Activated CD4-positive, alpha-beta T cell treated with anti-CD3 and anti-CD28 coated beads, Interleukin-2, amount 50 U/mL, for 24 hours (primary cell): Measurements from ENCODE around the gene HS2ST1.
A peak's percentile ranks its signal among the peaks of the same experiment; 100 is the strongest.
"Not testable (repeated sequence)": the region's sequence is repeated elsewhere in the genome, so short reads cannot be mapped to it uniquely, and the experiment has no call there.

Experiments used
- DNase-seq, 2 donors: peaks; one replicate each; pipeline ENCODE4 v3.0.0-alpha.2; 2020; ENCODE audit warnings: low read depth in 1 of 2, low spot score in 1 of 2

The HS2ST1 gene

DNA sequence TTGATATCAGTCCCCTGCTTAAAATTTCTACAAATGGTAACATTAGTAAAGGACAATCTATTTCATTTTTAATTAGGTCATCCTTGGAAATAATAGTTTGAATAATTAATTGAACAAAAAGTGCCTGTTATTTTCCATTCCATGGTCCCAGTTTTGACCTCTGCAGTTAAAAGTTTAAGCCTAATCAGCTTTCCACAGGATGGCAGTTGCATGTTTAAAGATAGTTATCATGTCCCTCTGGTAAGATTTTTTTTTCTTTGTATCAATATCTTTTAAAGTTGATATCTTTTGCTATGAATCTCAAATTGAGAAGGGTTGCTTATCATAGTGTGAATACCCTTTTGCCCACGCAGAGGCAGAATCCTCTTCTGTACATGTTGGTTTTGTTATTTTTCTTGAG is 90.4 kb downstream of the HS2ST1 start:
- no peak for DNase-seq

DNA sequence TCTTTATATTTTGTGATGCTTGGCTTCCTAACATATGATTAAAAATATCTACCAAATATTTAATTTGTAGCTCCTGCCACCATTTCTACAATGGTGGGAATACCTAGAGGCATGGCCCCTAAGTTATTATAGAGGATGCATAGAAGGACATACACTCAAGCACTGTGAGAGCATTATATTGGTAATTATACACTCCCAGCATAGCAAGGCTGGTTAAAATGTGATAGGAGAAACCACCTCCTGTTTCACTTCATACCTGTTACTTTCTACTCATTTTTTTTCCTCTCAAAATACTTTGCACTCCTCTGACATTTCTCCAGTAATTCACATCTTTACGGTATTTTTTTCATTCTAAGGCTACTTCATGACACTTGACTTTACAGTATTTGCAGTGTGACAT is 92.9 kb downstream of the HS2ST1 start:
- DNase-seq = no peak

DNA sequence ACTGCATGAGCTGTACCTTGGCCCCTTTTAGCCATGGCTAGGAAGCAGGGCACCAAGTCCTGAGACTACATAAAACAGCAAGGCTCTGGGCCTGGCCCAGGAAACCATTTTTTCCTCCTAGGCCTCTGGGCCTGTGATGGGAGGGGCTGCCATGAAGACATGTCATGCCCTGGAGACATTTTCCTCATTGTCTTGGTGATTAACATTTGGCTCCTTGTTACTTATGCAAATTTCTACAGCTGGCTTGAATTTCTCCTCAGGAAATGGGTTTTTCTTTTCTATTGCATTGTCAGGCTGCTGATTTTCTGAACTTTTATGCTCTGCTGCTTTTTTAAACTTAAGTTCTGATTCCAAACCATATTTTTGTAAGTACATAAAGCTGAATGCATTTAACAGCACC is 99.0 kb downstream of the HS2ST1 start:
- not testable (repeated sequence) for DNase-seq

DNA sequence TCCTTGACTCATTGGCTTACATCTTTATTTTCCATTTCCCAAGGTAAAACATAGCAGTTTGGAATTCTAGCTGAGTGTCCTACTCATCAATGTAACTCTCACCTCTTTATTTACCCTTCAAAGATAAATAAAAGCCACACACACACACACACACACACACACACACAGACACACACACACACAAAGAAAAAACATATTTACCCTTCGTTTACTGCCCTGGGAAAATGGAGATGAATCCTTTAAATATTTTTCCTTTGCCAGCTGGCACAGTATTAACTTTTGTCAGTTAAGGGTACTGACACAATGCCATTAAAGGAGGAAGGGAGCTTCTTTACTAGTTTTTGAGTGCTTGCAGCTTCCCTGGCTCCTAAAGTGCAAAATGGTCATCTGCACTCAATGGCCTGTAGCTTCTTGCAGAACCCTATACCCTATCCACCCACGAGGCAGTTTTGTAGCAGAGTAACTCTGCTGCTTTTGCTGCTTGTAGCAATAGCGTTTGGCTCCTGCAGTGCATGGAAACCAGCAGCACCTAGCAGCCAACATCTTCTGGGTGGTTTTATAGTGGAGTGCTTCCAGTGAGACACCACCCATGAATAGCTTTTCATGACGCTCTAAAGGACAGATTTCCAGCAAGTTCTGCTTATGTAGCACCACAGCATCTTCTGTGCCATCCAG is 103.7 kb downstream of the HS2ST1 start:
- no peak for DNase-seq

DNA sequence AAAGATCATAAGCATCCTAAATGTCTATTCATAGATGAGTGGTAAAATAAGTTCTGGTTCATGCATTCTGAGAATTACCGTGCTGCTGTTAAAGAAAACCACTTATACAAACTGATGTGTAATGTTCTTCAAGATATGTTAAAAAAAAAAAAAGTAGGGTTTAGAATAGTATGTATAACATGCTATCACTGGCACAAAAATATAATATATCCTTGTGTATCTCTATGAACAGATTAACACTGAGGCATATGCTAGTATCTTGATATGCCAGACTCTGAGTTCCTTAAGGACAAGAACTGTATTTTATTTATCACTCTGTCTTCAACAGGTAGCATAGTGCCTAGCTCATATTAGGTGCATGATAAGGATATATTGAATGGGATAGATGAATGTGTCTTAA is 108.9 kb downstream of the HS2ST1 start:
- no peak for DNase-seq

DNA sequence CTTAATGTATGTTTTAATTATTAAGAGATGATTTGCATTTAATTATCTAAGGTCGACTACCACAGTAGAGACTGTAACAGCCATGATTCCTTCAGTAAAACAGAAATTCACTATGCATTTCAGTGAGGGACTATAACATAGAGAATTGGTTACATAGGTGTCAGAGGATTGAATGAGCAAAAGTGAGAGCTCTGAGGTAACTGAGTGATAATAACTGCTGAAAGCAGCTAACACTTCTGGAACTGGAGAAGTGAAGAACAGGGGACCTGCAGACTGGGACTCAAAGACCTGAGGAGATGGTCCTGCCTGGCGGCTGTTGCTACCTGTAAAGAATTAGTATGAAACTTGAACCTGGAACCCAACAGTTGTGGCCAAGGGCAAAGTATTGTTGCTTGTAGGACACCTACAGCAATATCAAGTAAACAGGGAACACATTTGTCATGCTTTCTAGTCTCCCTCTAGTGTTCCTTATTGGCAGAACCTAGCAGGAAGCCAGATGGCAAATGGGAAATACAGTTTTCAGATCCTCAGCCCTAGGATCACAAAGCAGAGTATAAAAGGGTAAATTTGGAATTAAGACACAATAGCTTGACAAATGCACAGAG is 110.6 kb downstream of the HS2ST1 start:
- no peak for DNase-seq

DNA sequence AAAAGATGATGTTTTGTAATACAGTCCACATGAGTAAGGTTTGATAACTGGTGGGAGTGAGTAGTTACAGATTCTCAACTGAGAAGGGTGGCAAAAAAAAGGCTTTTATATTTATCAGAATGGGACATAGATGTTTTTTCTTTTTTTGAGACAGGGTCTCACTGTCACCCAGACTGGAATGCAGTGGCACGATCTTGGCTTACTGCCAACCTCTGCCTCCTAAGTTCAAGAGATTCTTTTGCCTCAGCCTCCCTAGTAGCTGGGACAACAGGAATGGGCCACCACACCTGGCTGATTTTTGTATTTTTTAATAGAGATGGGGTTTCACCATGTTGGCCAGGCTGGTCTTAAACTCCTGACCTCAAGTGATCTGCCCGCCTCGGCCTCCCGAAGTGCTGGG is 113.1 kb downstream of the HS2ST1 start:
- DNase-seq = not testable (repeated sequence)

DNA sequence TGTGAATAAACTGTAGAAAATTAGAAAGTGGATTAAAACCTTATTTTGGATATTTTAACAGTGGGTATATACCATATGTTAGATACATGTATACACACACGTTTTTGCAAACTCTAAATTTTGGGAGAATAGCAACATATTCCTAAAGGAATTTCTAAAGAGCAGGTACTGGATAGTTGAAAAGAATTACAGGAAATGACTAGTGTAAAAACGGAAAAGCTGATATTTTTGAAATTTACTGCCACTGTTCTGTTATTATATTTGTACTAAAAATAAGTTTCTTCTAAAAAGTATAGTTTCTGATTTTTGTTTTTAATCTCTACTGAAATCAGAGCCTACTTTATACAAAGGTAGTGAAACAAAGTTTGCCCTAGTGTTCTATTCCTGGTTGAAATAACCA is 114.1 kb downstream of the HS2ST1 start:
- DNase-seq = no peak

DNA sequence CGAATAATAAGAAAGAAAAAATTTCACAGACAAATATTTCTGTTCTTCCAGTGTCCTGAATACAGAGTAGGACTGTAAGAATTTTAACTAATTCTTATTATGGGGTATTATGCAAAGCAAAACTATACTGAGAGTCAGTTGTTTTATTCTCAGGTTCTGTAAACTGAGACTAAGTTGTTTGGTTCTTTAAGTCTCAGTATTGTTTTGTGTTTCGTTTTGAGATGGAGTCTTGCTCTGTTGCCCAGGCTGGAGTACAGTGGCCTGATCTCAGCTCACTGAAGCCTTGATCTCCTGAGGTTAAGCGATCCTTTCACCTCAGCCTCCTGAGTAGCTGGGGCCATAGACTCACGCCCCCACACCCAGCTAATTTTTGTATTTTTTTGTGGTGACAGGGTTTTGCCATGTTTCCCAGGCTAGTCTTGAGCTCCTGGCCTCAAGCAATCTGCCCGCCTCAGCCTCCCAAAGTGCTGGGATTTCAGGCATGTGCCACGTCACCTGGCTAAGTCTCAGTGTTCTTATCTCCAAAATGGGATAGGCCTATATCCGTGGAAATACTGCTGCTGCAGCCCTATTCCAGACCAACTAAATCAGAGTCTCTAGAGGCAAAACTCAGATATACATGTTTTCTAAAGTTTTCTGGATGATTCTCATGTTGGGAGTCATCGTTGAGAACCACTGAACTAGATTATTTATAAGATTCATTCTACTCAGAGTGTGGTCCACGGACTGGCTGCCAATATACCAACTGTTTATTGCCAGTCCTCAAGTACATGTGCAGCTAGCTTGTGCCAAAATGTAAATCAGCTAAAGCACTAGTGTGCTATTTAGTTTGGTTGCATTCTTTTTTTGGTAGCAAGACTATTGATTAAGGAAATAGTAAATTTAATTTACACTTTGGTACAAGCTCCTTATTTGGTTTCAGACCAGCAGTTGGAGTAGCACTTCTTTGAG is 116.6 kb downstream of the HS2ST1 start:
- no peak for DNase-seq

DNA sequence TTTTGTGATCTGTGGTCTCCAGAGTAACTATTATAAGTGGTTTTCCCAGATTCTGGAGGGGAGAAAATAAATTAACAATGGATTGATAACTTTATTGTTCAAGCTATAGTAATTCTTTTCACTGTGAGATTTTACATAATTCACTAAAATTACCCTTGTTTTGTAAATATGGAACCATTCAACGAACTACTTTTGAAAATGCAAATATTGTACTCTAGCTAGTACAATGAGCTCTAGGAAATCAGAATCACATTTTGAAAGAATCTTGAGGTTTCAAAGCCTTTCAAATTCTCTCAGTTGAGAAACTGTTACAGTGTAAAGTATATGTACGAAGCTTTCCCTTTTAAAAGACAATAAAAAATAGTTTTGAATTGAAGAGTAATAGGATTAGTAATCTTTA is 119.9 kb downstream of the HS2ST1 start:
- no peak for DNase-seq

DNA sequence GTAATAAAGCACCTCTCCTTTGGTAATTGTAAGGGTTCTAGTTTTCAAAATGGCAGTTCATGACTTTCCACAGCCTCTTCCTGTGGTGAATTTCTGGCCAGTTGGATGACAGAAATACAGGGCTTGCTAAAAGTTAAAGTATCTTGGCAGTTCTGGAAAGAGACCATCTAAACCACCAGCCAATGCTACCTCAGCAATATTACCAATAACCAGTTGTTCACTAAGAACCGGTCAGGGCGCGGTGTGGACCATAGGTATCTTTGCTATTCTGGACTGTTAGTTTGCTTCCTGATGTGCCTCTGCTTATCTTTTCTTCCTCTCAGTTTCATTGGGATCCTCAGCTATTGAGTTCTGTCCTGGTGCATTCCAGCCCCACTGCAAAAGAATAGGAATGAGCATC is 124.7 kb downstream of the HS2ST1 start:
- no peak for DNase-seq

DNA sequence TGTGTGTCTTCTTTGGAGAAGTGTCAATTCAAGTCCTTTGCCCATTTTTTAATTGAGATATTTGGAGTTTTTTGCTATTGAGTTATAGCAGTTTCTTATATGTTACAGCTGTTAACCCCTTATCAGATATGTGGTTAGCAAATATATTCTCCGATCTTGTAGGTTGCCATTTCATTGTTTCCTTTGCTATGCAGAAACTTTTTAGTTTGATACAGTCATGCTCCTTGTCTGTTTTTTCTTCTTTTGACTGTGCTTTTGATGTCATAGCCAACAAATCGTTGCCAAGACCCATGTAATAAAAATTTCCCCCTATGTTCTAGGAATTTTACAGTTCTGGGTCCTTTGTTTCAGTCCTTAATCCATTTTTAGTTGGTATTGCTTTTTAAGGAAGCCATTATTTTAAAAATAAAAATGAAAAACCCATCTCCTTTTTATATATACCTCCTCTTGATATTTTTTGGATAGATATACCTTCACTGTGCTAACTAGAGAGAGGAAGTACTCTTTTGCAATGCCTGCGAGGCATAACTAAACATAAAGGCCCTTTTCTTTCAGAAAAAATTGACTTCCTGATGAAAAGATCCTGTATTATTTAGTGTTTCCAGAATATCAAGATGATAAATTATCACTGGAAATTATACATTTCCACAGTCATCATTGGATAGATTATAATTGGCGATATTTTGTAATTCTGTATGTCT is 127.8 kb downstream of the HS2ST1 start:
- DNase-seq = no peak

DNA sequence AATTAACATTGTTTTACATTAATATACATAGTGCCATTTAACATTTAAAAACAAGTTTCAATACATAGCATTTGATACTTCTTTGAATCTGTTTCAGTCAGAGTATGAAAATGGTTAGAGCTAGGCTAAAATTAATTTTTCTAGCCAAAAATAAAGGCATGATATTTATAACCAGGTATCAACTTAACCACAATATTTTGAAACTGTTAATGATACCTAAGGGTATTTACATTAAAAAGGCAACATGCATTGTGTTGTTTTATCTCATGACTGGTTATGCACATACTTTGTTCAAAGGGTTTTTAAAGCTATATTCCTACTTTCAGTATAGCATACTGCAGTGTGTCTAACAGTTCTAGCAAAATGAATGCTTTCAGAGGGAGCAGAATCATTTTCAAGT is 130.0 kb downstream of the HS2ST1 start:
- no peak for DNase-seq

DNA sequence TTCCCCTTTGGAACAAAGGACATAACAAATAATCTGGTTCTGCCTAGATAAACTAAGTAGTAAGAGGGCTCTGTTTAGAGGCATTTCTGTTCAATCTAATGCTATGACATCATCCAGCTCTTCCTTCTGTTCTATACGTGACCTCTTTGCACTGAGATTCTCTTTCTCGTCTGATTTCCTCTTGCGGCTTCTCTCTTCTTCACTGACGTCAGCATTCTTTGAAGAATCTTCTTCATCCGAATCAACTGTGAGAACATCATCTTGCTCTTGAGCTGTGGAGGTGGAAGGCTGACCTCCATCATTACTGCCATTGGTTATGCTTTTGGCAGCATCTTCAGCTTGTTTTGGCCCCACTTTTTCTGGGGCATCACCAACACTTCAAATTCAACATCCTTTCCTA is 130.4 kb downstream of the HS2ST1 start:
- DNase-seq = no peak

DNA sequence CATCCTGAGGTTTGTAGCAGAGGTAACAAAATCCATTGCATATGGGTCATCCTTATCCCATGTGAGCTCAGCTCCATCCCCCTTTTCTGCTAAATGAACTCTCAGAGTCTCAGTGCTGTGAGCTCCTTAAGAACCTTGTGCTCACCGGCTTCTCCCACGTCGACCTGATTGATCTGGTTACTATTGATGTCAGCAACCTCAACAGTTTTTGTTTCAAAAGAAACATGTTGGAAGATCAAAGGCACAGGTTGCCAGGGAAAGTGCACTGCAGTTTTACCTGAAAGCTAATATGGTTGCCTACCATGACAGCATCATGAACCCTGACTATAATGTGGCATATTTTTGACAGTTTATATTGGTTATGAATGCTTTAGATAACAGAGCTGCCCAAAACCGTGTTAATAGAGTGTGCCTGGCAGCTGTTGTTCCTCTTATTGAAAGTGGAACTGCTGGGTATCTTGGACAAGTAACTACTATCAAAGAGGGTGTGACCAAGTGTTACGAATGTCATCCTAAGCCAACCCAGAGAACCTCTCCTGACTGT is 131.4 kb downstream of the HS2ST1 start:
- peak in 1 of 2 donors; percentile 42 for DNase-seq

DNA sequence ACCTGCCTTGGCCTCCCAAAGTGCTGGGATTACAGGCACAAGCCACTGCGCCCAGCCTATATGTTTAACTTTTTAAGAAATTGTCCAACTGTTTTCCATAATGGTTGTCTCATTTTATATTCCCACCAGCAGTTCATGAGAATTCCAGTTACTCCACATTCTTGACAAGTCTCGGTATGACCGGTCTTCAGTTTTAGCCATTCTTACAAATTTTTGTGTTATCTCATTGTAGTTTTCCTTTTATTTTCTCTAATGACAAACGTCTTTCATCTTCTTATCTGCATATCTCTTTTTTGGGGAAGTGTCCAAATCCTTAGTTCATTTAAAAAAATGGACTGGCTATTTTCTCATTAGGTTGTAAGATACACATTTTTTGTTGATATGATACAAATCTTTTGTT is 132.5 kb downstream of the HS2ST1 start:
- DNase-seq = no peak

DNA sequence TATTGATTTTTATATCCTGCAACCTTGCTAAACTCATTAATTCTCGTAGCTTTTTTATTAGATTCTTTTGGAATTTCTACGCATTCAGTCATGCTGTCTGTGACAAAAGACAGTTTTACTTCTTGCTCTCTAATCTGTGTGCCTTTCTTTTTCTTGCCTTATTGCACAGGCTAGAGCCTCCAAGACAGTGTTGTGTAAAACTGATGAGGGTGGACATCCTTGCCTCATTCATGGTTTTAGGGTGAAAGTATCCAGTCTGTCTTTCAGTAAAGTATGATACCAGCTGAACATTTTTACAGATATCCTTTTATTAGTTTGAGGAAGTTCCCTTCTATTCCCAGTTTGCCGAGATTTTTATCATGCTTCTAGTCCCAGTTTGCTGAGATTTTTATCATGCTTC is 133.8 kb downstream of the HS2ST1 start:
- DNase-seq = no peak

DNA sequence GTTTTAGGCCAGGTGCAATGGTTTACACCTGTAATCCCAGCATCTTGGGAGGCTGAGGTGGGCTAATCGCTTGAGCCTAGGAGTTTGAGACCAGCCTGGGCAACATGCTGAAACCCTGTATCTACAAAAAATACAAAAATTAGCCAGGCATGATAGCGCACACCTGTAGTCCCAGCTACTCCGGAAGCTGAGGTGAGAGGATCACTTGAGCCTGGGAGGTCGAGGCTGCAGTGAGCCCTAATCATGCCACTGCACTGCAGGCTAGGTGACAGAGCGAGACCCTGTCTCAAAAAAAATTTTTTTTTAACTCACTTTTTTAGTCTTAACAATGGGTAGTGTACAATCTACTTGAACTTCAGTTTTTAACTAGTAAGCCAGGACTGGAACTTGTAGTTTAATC is 137.5 kb downstream of the HS2ST1 start:
- DNase-seq = no peak

DNA sequence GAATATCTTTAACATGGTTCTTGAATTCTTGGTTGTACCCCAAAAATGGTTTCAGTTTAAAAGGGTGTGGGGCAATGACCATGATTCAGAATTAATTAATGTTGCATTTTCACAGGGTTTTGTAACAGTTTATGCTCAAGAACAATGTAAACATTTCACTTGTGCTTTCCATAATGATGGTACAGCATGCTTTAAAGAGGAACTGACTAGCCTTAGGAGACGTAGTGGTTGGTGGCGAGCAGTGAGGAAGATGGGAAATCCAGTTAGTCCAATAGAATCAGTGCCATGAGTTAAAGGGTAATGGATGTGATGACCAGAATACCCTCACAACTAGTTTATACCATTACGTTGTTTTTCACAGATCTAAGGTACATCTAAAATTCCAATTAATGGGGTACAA is 138.0 kb downstream of the HS2ST1 start:
- DNase-seq = no peak

DNA sequence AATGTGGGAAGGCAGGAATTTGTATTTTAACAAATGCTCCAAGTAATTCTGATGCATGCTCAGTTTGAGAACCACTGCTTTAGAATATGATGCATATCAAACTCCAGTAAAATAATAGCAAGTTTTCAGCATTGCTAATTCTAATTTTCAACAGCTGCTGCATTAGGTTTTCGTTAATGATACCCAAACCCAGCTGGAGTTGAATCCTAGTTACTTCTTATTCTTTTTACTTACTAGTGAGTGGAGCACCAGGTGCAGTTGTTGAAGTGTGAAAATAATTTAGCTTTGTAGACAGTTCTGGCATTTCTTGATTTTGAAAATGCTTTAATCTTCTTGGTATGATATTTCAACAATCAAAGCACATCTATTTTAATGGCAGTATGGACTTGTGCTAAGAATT is 138.5 kb downstream of the HS2ST1 start:
- DNase-seq = no peak

DNA sequence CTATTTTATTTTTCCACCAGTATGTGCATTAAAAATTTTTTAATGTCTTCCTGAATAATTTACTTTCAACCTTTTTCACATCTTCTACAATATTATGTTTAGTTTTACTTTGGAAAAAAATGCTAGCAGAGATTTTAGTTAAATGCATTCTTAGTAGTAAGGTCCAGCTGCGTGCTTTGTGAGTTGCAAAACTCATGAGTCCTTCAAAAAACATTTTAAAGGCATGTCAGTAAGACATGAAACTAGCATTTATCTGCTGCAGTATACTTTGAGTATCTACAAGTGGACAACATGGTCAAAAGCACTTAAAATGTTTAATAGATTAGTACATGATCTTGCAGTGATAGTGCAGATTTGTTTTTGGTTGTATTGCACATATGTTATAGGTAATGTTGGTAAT is 139.0 kb downstream of the HS2ST1 start:
- DNase-seq = no peak
